Measurements from ENCODE around the gene NUMBL. TPM values are rescaled to one million over a fixed set of nuclear protein-coding genes. Genes with fewer than 3 reads are reported as not detected.

The NUMBL gene
- total and polyA plus RNA-seq, 2 of the 4 experiments (the other 2 are of a cell fraction), result 6.3 to 29.0 TPM

- intact Hi-C loops (cut with micrococcal nuclease), result loop anchor here (1.0 to 5.0 kb wide), 4 partner anchors 38 to 308 kb away; no protein-coding TSS in a partner anchor
- DNase-seq, result peak; percentile 50
- POLR2A ChIA-PET (ENCODE audit: unreplicated experiment), result interaction anchor here (1.2 kb wide), 1 partner anchor 18 kb away, joined by 4 read pairs; no protein-coding TSS in a partner anchor
Measured at GRCh38 chr19:40663695-40664692, 26.5 kb downstream of the NUMBL start.

More at GRCh38 chr19:40663695-40664692, 26.5 kb downstream of the NUMBL start:
- CTCF ChIA-PET, result interaction anchor here (0.6 to 1.5 kb wide), 11 partner anchors 9 to 311 kb away, joined by 3 to 10 read pairs (median 4); partner anchors contain the start of genes ACTMAP, RAB4B and SNRPA
- 0% methylated on average over 1 of the region's 24 CpGs; no CpG with 5 or more reads in 1 of the 2 experiments for WGBS, 2 experiments (ENCODE audit: extremely low coverage in 2 of 2, insufficient read length in 1 of 2)
- H3K56ac ChIP-seq (ENCODE audit: extremely low read depth, insufficient read depth, low read length), result peak overlapping the region; percentile 70
- H3K79me1 ChIP-seq (ENCODE audit: low read depth in 1 of 2, low read length in 2 of 2), result no peaks in the 10 kb centered on the region; a peak in 1 of 4 replicates
- in situ Hi-C loops (cut with MboI; ENCODE audit: low sequenced_read_pairs) (loop anchor here (5.0 to 25.0 kb wide), 2 partner anchors 143 to 598 kb away; partner anchors contain the start of gene HNRNPUL1), dilution Hi-C loops (cut with HindIII; ENCODE audit: low sequenced_read_pairs, unreplicated experiment) (no loop called here)
- H2BK120ac ChIP-seq (ENCODE audit: low read depth, low read length), result peak overlapping the region; percentile 88
- peak overlapping the region; percentile 84 for H4K5ac ChIP-seq (ENCODE audit: low read depth, low read length)
- H2AK9ac ChIP-seq (replicated peaks; ENCODE audit: low read depth, low read length, poor library complexity), result peak overlapping the region; percentile 93
- H3K9ac ChIP-seq (ENCODE audit: low read depth, low read length), result peak overlapping the region; percentile 85
- no peak for TF ChIP-seq RFX5 (IDR thresholded peaks at IDR 0.05; ENCODE audit: low read depth, low read length)
- no peak for TF ChIP-seq RAD21 (IDR thresholded peaks at IDR 0.05; ENCODE audit: low read length)
- no peak for TF ChIP-seq MXI1 (IDR thresholded peaks at IDR 0.05; ENCODE audit: borderline replicate concordance, low read depth, low read length)
- TF ChIP-seq, protein P1, sequence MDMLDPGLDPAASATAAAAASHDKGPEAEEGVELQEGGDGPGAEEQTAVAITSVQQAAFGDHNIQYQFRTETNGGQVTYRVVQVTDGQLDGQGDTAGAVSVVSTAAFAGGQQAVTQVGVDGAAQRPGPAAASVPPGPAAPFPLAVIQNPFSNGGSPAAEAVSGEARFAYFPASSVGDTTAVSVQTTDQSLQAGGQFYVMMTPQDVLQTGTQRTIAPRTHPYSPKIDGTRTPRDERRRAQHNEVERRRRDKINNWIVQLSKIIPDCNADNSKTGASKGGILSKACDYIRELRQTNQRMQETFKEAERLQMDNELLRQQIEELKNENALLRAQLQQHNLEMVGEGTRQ (IDR thresholded peaks at IDR 0.05; ENCODE audit: low read depth, low read length), result no peak
- TF ChIP-seq BHLHE40 (IDR thresholded peaks at IDR 0.05; ENCODE audit: low read depth, low read length), result 0 out of 2 replicates have a peak, but pooled peaks have one; percentile 6
- peak; percentile 59 for TF ChIP-seq FOS (IDR thresholded peaks at IDR 0.05; ENCODE audit: low read depth, low read length)
- TF ChIP-seq POLR2A (IDR thresholded peaks at IDR 0.05; ENCODE audit: low read depth, low read length), result 0 out of 2 replicates have a peak, but pooled peaks have one; percentile 20
- H3K27me3 ChIP-seq (ENCODE audit: control insufficient read depth, insufficient read depth, low read length), result no peaks in the 10 kb centered on the region
- H4K91ac ChIP-seq (ENCODE audit: insufficient read depth, low read depth, low read length), result peak overlapping the region; percentile 81
- H3K27ac ChIP-seq (ENCODE audit: insufficient read depth, low read length), result peak overlapping the region; percentile 96
- H3K9me1 ChIP-seq (ENCODE audit: insufficient read depth, low read length), result peaks cover 12% of the 10 kb centered on the region
- peak overlapping the region; percentile 17 to 87 for H4K8ac ChIP-seq (ENCODE audit: low read depth in 2 of 2, low read length in 2 of 2)
- no peaks in the 10 kb centered on the region for H4K20me1 ChIP-seq (ENCODE audit: insufficient read depth, low read length)
- peak overlapping the region; percentile 96 for H2AK5ac ChIP-seq (ENCODE audit: low read depth, low read length)
- peak overlapping the region; percentile 76 for H3K18ac ChIP-seq (ENCODE audit: low read depth, low read length)
- peak overlapping the region; percentile 98 for H3K4ac ChIP-seq (ENCODE audit: low read depth, low read length)
- ATAC-seq (ENCODE audit: low read depth), result peak; percentile 4
- H3K4me1 ChIP-seq (ENCODE audit: control insufficient read depth, insufficient read depth, low read length), result peaks cover 6% of the 10 kb centered on the region
- peaks cover 19% of the 10 kb centered on the region for H3K36me3 ChIP-seq (ENCODE audit: control insufficient read depth, insufficient read depth, low read length)
- H3K9me3 ChIP-seq (ENCODE audit: control insufficient read depth, insufficient read depth, low read length), result no peaks in the 10 kb centered on the region
- BruUV-seq (replicated peaks), result no TSS peak
- H3K4me2 ChIP-seq (ENCODE audit: low read depth, low read length), result peak overlapping the region; percentile 86
- H3K14ac ChIP-seq (replicated peaks; ENCODE audit: low read depth, low read length), result peak overlapping the region; percentile 97
- peak overlapping the region; percentile 96 for H2AFZ ChIP-seq (replicated peaks; ENCODE audit: low read length, poor library complexity)
- peak overlapping the region; percentile 33 for H2BK5ac ChIP-seq (ENCODE audit: low read depth, low read length, poor library complexity, severe bottlenecking)
- H2BK15ac ChIP-seq (ENCODE audit: low read depth, low read length), result peak overlapping the region; percentile 93; the same call in 1 of the 3 replicates
- peak overlapping the region; percentile 57 for H3K4me3 ChIP-seq (ENCODE audit: insufficient read depth, low read depth, low read length)
- H3K23ac ChIP-seq (ENCODE audit: low read depth, low read length), result peak overlapping the region; percentile 99
- H2BK20ac ChIP-seq (ENCODE audit: low read depth, low read length), result peak overlapping the region; percentile 88
